Femur (tissue), 1 donor: ENCODE measurements around the gene MED17.
"Not testable (repeated sequence)": the region's sequence is repeated elsewhere in the genome, so short reads cannot be mapped to it uniquely, and the experiment has no call there.

Experiments
- DNase-seq: peaks from one replicate; pipeline ENCODE4 v3.0.0-alpha.2; 2017

MED17 gene

DNA sequence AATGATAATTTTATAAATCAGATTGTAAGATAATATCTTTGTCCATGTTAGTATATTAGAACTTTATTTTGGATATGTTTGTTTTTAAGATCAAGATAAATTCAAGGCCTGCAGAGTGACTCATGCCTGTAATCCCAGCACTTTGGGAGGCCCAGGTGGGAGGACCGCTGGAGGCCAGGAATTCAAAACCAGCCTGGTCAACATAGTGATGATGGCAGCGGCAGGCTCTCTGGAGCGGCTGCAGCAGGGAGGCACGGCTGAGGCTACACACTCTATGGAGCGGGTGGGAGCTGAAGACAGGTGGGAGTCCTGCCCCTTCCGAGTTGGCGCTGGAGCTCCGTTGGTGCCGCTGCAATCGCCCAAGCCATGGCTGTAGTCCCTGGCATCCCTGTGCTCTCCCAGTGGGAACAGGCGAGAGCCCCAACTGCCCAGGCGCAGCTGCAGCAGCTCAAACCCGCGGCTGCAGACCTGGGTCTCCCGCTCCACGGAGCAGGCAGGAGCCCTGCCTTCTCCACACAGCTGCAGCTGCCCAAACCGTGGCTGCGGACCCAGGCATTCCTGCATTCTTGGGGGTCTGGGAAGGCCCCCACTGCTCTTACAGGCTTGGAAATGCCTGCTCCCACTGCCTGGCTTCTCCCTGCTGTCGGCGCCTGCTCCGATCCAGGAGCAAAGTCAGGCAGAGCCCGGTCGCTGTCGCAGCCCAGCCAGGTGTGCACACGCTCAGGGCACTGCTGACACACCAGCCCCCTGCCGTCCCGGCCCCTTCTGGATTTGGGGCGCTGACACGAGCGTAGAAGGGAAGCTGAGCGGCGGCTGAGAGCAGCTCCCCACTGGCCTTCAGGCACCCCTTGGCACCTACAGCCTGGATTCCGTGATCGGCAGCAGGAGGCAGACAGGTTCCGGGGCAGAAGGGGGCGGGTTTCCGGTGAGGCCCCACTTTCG, 25.9 kb upstream of the MED17 start:
- DNase-seq = no peak

DNA sequence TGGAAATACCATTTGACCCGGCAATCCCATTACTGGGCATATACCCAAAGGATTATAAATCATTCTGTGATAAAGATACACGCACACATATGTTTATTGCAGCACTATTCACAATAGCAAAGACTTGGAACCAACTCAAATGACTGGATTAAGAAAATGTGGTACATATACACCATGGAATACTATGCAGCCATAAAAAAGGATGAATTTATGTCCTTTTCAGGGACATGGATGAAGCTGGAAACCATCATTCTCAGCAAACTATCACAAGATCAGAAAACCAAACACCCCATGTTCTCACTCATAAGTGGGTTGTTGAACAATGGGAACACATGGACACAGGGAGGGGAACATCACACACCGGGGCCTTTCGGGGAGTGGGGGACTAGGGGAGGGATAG, 25.0 kb upstream of the MED17 start:
- DNase-seq = not testable (repeated sequence)

DNA sequence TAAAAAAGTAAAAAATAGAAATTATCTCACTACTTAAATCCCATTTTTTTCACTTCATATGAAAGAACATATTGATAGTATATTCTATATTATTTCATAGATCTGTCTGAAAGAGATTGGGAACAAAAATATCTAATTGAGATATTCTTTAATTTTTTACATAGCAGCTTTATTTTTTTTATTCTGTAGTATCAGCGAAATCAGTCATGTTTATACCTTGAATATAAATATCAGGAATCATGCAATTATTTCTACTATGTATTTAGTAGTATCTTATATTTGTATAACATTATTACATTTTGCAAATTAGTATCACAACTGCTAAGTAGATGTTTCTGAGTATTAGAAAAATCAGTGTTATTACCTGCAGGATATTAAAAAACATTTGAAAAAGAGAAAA, 22.2 kb upstream of the MED17 start:
- DNase-seq = no peak

DNA sequence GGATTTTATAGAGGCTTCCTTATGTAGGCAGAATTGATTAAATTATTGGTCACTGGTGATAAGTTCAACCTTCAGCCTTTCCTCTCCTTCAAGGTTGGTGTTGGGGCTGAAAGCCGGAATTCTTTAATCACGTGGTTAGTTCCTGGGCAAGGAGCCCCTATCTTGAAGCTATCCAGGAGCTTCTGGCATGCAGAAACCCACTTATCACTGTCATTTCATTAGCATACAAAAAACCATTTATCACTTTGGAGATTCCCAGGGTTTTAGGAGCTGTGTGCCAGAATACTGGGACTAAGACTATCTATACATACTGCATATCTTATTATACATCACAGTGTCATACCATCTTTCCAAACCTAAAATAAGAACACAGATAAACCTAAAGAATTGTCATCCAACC, 18.5 kb upstream of the MED17 start:
- no peak for DNase-seq

DNA sequence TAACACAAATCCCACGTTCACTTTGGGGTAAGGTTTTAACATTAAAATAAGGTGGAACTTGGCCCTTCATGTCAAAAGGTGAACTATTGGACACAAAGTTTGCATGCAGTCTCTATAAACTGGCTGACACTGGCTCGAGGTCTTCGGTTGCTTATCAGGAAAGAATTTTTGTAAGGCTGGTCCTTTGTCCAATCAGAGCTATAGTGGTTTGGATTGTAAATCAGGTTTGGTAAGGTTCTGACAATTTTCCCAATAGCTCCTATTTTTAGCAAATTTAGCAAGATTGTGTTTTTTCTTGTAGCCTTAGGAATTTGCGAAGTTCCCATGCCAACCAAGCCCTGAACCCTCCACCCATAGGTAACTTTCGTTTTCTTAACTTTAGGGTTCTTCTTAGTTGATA, 17.6 kb upstream of the MED17 start:
- DNase-seq = no peak

DNA sequence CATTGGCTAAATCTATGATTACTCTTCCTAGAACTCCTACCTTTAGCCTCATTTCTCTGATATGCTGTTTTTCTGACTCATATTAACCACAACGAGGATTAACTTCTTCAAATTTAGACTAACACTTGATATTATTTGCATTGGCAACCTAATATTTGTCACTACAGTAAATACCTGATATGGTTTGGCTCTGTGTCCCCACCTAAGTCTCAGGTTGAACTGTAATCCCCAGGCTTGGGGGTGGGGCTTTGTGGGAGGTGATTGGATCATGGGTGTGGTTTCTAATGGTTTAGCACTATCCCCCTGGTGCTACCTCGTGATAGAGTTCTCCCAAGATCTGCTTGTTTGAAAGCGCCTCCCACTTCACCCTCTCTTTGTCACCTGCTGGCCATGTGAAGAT, 17.1 kb upstream of the MED17 start:
- no peak for DNase-seq

DNA sequence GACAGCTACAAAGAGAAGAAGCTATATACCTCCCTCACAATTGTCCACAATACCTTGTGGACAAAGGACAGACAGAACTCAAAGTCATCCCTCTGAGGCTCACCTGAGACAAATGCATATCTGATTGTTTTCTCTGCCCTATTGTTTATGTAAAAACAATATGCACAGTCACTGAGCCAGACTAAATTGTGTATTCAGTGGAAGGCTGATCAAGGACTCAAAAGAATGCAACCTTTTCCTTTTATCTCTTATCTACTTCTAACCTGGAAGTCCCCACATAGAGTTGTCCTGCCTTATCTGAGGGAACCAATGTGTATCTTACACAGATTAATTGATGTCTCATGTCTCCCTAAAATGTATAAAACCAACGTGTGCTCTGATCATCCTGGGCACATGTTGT, 13.9 kb upstream of the MED17 start:
- DNase-seq = no peak

DNA sequence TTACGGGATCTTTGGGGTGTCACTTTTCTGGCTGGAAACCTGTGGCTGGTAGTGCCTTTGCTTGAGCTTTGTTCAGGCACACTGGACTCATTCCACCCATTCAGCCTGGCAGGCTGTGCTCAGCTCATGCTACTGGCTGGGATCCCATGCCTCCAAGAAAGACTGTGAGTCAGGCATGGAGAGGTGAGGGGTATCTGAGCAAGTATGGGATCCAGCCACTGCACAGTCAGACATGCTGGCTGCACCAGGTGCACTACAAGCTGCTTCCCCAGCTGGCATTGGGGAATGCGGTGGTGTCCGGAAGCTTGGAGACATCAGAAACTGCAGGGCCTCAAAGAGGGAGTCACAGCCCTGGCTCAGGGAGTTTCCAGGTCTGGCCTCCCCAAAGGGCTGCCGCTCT, 12.0 kb upstream of the MED17 start:
- no peak for DNase-seq

DNA sequence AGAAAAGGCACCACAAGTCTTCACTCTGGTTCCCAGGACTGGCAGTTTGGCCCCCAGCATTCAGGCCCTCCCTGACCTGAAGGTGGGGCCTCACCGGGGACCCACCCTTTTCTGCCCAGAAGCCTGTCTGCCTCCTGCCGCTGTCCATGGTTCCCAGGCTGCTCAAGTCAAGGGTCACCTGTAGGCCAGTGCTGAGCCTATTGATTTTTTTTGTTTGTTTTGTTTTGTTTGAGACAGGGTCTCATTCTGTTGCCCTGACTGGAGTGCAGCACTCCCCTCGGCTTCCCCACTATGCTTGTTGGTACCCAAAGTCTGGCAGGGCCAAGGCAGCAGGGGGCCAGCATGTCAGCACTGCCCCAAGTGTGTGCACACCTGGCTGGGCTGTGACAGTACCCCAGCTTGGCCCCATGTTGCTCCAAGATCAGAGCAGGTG, 11.0 kb upstream of the MED17 start:
- no peak for DNase-seq

DNA sequence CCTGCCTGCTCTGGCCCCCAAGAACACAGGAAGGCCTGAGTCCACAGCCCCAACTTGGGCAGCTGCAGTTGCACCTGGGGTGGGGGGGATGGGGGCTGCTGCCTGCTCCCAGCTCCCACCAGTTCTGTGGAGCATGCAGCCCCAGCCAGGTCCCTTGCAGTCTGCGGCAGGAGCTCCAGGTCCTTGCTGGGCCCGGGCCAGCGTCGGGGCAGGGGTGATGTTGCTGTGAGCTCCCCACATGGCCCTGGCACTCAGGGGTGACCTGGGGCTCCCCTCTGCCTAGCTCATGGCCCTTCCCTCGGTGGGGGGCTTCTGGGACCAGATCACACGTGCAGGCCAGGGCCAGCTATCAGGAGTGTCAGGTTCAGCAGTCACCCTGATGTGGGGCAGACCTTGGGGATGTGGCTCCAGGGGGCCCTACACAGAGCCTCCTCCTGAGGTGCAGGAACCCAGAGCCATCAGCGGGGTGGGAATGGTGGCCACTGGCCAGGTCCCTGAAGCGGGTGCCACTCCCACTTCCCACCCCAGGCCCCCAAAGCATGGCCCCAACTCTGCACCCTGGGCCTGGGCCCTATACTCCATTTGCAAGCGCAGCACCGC, 10.4 kb upstream of the MED17 start:
- DNase-seq = no peak

DNA sequence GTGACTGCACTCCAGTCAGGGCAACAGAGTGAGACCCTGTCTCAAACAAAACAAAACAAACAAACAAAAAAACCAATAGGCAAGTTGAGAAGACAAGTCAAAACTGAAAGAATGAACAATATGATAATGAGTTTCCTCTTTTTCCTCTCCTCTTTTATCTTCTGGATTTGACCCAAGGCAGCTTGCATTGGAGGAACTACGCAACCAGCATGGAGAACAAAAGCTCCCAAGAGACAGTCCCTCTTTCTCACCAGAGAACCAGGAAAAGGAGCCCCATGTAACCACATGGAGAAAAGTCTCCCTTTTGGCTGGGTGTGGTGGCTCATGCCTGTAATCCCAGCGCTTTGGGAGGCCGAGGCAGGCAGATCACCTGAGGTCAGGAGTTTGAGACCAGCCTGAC, 9.5 kb upstream of the MED17 start:
- DNase-seq = not testable (repeated sequence)

DNA sequence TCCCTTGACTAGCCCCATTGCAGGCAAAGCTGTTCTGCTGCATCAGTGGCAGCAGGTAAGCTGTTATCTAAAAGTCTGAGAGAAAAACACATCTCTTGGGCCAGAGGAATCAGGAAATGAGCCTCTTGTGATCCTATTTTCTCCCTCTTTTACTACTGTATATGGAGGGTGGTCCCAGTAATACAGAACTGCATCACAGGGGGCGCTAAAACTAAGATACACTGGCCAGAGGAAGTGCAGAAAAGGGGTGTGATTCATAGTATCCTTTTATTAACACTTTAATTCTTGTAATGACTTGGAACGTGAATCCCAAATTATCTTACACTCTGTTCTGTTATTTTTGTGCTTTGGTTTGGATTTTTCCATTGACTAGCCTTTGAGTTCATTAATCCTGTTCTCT, 8.8 kb upstream of the MED17 start:
- DNase-seq = no peak

DNA sequence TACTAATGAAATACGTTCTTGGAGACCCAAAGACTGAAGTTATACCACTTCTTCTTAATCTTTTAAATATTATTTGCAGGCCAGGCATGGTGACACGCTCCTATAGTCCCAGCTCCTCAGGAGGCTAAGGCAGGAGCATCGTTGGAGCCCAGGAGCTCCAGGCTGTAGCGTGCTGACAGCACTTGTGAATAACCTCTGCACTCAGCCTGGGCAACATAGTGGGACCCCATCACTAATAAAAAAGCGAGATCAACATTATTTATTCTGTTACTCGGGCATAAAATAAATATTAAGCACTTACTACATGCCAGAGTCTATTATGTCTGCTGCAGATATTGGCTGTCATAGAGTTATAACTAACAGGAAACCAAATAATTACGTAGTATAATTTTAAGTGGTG, 720 bp upstream of the MED17 start:
- DNase-seq = no peak

DNA sequence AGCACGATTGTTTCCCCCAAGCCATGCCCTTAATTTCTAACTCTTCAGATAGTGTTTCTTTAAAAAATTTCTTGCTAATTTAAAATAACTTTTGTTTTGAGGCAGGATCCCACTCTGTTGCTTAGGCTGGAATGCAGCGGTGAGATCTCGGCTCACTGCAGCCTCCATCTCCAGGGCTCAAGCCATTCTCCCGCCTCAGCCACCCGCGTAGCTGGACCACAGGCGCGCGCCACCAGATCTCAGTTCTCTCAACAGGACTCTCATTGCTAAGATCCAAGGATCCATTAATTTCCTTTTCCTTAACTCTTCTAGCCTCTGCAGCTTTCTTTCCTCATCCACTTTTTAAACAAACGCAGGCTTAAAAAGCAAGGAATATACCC, 327 bp upstream of the MED17 start:
- no peak for DNase-seq

DNA sequence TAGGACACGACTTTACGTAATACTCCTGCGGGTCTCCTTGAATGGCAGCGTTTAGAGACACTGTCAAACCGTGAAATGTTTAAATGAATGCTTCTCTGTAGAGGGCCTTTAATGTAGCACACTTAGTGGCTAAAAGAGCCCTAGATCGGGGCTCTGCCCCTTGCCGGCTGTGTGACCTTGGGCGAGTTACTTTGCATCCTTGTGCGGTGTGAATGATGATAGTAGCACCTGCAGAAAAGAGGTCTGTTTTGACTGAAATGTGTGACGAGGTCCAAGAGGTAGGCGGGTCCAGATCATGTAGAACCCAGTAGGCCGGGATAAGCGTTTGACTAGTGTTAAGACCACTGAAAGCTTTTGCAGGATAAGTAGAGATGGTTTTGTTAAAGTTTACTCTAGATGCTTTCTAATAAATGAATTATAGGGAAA, 866 bp downstream of the MED17 start:
- no peak for DNase-seq

DNA sequence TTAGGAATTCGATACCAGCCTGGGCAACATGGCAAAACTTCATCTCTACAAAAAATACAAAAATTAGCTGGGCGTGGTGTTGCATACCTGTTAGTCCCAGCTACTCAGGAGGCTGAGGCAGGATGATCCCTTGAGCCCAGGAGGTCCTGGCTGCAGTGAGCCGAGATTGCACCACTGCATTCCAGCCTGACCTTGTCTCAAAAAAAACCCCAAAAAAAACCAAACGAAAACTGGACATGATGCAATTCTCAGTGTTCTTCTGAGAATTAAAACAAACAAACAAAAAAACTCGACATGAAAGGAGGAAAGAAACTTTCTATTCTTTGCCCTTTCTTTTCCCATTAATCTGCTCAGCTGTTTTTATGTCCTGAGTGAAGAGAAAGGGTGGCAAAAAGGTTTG, 7.4 kb downstream of the MED17 start:
- DNase-seq = no peak

DNA sequence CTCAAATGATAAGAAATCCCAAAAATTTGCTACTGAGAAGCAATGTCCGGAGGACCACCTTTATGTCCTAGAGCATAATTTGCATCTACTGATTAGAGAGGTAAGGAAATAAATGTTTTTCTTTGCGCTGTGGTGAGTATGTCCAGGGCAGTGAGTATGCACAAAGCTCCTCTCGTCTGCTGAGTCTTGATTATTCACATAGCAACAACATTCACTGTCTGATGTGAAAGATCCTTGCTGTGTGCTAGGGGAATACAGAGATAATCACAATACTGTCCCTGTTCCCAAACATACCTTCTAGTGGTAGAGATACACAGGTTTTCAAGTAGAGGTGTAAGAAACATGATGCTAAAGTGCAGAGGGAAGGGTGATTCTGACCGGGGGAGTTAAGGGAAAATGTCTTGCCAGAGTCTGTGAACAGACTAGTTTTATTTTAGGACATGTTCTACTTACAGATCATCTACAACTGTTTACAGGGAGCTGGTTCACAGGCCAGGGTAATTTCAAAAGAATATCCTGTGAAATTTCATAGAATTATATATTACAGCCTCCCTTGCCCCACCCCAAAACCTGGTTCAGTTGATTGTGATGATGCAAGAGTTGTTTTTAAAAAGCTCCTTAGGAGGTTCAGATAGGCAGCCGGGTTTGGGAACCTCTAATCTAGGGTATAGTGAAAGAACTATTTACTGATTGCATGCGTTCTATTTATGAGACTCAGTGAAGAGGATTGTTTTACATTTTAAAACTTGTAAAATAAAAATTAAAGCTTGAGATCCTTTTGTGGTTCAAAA, 12.6 kb downstream of the MED17 start:
- no peak for DNase-seq

DNA sequence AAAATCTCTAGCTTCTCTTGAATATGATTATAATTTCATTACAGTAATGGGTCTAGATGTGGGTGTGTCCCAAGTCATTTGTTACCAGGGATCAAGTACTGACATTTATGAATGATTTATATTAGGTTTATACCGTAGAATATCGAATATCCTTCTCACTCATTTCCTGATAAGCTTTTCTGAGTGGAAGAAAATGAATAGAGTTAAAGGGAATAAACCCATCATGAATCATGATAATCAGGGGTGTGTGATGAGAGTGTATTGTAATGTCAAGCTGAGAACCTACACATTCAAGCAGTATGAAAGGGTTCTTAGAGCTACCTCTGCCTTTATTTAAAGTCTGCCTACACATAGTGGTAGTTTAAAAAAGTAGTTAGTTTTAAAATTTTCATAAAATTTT, 17.3 kb downstream of the MED17 start:
- DNase-seq = no peak

DNA sequence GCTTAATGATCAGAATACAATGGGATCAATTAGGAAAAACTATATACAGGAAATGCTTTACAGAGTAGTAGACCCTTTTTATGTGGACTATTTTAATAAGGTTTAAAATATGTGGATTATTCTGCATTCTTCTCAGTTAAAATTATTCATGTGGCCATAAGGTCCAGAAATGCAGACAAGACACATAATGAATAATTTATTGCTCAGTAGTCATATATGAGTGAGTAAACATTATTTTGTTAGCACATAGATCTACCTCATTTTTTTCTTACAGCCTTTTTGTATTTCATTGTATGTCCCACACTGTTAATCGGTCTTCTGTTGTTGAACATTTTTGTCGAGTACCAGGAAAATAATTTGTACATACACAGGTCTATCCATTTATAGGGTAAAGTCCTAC, 20.8 kb downstream of the MED17 start:
- no peak for DNase-seq

DNA sequence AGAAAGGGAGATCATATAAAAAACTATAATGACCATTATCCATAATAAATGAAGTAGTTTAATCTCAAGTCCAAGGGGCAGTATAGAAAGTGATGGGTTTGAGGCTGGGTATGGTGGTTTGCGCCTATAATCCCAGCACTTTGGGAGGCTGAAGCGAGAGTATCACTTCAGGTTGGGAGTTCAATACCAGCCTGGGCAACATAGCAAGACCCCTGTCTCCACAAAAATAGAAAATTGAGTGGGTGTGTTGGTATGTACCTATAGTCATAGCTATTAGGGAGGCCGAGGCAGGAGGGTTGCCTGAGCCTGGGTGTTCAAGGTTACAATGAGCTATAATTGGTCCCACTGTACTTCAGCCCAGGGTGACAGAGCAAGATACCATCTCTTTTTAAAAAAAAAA, 23.9 kb downstream of the MED17 start:
- no peak for DNase-seq

DNA sequence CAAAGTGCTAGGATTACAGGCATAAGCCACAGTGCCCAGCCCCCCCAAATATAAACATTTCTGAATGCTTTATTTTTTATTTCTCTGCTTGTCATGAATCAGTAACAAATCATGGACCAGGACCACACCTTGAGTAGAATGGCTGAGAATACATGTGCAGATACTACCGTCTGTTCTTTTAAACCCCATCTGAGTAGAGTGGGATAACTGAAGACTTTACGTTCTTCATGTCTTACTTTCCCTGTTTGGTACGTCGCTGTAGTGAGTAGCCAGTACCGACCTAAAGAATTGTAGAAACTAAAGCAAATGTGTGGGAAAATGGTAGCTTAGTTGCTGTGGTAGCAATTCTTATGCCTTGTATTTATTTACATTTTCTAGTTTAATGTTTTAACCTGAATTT, 29.9 kb downstream of the MED17 start:
- no peak for DNase-seq

DNA sequence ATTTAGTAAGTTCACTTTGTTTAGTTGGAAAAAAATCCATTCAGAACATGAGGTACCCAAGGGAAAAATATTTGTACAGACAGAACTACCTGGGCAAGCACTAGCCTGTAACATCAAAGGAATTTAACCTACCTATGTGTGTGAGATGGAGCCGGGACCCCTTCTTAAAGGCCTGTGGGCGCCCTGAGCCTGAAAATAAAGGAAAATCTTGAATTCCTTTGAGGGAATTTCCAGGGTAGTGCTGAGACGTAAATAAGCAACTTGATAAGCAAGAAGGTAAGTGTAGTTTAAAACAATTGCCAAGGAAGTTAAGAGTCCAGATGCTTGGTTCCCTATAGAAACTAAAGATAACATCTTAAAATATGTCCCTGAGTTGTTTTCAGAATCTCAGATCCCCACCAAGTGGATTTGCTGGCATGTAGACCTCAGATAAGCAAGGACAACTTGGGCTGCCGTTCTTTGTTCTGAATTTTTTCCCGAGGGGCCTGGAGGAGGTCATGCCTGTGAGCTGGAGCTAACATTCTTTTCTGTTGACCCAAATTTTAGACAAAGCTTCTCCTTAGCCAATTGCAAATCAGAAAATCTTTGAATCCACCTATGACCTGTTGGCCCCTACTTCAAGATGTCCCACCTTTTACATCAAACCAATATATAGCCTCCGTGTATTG, 31.0 kb downstream of the MED17 start:
- DNase-seq = no peak
